HS-27A (cell line): ENCODE measurements around the gene A1BG.

ENCODE experiments used
- DNase-seq: peaks from one replicate; pipeline ENCODE4 v3.0.0-alpha.2; 2012; ENCODE audit warnings: low read depth, missing footprints

The A1BG gene

DNA sequence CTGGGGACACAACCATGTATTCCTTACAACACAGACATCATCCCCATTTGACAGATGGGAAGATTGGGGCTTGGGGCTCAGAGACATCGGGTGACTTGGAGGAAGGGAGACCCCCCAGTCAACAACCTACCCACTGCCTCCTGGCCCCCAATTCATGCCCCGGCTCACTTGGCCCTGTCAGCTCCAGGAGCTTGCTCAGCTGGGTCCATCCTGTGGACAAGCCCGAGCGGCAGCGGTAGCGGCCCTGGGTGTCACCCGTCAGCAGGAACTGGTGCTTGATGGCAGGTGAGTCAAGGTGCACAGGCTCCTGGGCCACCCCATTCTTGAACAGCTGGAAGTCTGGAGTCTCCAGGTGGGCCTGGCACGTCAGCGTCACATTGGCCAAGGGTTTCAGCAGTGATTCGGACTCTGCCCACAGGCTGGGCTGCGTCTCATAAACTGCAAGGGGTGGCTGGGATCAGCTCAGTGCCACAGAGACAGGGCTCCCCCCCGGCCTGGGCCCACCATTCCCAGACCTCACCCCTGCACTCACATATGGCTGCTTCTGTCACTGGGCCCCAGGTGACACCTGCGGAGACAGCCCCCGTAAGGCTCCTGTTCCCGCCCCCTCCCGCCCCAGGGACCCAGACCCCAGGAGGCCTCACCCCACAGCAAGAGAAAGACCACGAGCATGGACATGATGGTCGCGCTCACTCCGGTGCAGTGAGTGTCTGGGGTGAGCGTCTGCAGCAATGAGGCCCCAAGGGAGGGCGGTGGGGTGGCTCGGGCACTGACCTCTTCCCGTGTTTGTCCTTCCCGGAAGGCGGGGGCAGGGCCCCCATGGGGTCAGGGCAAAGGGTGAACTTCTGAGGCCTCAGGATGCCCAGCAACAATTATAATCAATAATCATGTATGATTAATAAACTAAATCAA is at the start of gene A1BG:
Gene A1BG (minus strand): TSS at position 733 of the 912 bp plus-strand sequence. CDS start 55 bp downstream, at position 678.
- no peak for DNase-seq

- DNase-seq: no peak
Observed at GRCh38 chr19:58401840-58402421, 48.6 kb upstream of the A1BG start.

- DNase-seq: peak; percentile 99
Observed at GRCh38 chr19:58400916-58401839, 47.9 kb upstream of the A1BG start.

DNA sequence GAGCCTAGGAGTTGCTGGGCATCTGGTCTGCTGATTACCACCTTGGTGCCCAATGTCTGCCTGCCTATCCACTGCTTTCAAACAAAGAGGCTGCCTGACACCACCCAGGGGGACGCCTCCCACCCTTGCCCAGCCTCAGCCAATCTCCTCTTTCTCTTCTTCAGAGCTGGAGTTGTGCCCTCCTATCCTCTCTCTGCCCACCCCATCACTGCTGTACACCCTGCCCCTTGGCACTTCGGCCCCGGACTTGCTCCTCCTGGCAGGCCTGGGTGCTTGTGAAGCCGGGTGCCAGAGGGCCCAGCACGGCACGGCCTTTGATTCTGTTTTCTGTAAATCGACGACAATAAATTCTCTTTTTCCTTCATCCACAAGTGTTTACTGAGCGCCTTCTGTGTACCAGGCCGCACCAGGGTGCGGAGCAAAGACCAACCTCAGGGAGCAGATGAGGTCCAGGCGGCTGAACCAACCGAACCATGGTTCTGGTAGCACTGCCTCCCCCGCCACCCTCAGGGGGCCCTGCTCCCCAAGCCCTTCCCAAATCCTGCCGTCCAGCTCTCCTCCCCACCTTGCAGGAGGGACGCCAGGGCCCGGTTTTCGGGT is 47.1 kb upstream of the A1BG start:
- no peak for DNase-seq

GRCh38 chr19:58399903-58400302 is 46.6 kb upstream of the A1BG start:
- no peak for DNase-seq

DNA sequence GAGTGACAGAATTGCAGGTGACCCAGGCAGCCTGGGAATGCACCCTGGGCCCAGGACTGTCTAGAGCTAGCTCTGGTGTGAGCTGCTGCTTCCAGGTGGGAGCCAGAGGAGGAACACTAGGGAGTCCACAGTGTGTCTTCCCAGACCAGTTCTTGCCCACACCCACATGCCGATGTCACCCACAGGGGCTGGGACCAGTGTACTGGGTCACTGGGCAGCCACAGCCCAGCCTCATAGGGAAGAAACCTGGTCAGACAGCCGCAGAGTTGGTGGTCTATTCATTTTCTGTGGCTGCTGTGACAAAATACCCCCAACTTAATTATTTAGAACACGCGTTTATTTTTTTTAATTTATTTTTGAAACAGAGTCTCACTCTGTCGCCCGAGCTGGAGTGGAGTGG is 45.3 kb upstream of the A1BG start:
- DNase-seq: no peak

DNA sequence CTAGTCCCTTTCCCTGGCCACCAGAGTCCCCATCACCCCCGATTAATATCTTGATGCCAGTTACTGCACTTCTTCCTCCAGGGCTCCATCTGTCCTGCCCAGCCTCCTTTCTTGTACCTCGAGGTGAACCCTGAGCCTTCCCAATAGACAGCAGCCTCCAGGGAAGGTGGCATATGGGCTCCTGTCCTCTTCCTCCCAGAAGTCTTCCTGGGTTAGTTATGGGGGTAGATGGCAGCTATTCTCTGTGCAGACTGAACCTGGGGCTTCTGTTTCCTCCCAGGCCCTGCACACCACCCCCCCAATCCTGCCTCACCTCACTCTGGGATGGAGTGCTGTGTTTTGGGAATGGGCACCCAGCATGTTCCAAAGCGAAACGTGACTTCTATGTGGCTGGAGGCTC is 44.8 kb upstream of the A1BG start:
- no peak for DNase-seq

DNA sequence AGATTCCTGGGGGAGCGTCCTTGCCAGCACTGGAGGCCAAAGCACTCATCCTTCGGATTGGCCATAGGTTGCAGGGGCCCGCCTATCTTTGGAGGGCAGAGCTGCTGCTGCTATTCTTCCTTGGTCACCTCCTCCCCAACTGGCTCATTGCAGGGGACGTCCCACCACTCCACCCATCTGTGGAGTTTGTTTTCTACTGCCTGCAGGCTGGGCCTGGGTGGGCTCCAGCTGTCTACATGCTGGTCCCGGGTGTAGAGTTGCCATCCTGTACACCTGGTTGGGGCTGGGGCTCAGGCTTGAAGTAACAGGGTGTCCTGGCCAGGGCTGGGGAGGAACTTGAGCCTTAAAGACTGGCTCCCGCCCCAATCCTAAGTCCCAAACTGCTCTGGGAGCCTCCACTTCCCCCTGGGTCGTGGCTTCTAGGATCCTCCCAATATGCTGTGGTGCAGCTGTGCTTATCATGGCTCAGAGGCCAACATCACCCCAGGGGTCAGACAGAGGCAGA is 44.3 kb upstream of the A1BG start:
- DNase-seq: no peak

GRCh38 chr19:58396691-58397532 is 43.6 kb upstream of the A1BG start:
- no peak for DNase-seq

DNA sequence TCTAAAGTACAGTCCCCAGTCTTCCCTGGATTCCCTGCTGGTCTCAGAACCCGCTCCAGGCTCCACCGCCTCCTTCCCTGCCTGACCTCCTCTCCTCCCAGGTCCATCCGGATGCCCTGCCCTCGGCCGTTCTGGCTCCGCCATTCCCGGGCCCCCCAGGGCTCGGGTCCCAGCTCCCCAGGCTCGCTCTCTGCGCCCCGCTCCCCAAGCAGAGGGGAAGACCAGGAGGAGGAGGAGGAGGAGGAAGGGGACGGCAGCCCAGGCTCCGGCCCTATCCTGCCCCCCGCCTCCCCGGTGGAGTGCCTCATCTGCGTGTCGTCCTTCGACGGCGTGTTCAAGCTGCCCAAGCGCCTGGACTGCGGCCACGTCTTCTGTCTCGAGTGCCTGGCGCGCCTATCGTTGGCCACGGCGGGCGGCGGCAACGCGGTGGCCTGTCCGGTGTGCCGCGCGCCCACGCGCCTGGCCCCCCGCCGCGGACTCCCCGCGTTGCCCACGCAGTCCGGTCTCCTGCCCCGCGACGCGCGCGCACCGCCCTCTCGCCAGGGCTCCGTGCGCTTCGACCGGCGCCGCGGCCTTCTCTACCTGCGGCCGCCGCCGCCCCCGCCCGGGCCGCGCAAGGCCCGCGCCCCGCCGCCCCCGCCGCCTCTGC is 42.8 kb upstream of the A1BG start:
- DNase-seq: no peak

GRCh38 chr19:58395220-58395978 is 42.1 kb upstream of the A1BG start, which contains the start of gene RNF225:
Gene RNF225 (plus strand): TSS chr19:58395656. CDS start chr19:58396090, 434 bp downstream.
- no peak for DNase-seq

- no peak for DNase-seq
Observed at GRCh38 chr19:58394821-58395219, 41.5 kb upstream of the A1BG start.

DNA sequence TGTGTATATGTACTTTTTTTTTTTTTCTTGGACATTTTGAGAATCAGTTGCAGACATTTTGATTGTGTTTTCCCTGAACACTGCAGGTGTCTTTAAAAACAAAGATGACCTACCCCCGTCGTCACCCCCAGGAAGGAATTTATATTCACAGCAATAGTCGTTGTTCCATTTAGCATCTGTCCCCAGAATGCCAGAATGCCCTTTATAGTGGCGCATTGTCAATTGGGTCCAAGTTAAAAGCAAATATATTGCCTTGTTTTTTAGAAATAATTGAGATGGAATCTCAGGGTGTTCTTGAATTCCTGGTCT is 40.4 kb upstream of the A1BG start:
- no peak for DNase-seq

- no peak for DNase-seq
Observed at GRCh38 chr19:58392945-58393724, 39.8 kb upstream of the A1BG start.

GRCh38 chr19:58388175-58388526 is 34.9 kb upstream of the A1BG start:
- no peak for DNase-seq

GRCh38 chr19:58387338-58388174 is 34.3 kb upstream of the A1BG start:
- no peak for DNase-seq

- peak; percentile 99 for DNase-seq
Observed at GRCh38 chr19:58386576-58387337, 33.5 kb upstream of the A1BG start, which contains the start of gene RPS5. Gene RPS5 (plus strand): TSS chr19:58387269. CDS start chr19:58388138, 869 bp downstream.
